ENCODE measurements around the gene HAGHL.
"Not testable (repeated sequence)": the region's sequence is repeated elsewhere in the genome, so short reads cannot be mapped to it uniquely, and the experiment has no call there.

The HAGHL gene

DNA sequence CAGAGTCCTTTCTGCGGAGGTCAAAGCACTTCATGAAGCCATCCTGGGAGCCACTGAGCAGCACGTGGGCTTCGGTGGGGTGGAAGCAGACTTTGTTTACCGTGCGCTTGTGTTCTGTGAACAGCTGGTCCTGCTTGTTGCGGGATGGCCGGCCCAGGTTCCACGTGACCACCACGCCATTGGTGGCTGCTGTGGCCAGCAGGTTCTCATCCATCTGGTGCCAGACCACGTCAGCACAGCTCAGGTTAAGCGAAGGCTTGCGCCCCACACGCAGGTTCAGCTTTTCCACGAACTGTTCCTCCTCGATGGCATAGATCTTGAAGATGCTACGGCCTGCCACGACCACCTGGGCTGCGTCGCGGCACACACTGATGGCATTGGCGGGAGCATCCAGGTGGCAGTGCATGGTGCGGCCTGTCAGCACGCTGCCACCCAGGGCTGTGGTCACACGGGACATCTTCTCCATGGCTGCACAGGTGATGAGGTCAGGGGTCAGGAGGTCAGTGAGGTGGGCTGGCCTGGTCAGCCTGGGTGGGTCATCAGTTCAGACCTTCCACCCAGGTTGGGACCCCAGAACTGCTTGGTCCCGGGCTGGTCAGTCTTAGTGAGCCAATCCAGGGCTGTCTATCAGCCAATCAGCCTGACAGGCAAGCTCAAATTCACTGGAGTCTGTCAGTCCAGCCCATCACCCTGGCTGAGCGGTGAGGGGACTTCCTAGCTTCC, 37.6 kb upstream of the HAGHL start:
- DNase-seq (ENCODE audit: low read depth, low spot score): no peak

DNA sequence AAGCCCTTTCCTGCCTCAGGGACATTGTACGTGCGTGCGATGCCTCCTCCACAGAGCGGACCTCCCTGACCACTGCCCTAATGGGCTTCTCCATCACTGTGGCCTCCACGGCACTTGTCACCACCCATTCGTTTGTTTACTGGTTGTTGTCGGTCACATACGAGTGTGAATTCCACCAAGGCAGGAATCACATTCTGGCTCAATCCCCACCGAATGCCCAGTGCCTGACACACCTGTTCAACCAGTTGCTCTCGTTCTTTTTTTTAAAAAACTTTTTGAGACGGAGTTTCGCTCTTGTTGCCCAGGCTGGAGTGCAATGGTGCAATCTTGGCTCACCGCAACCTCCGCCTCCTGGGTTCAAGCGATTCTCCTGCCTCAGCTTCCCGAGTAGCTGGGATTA, 35.7 kb upstream of the HAGHL start:
- not testable (repeated sequence) for DNase-seq (ENCODE audit: low read depth, low spot score)

GRCh38 chr16:692356-693108, 34.4 kb upstream of the HAGHL start:
- no peak for DNase-seq (ENCODE audit: low read depth, low spot score)

DNA sequence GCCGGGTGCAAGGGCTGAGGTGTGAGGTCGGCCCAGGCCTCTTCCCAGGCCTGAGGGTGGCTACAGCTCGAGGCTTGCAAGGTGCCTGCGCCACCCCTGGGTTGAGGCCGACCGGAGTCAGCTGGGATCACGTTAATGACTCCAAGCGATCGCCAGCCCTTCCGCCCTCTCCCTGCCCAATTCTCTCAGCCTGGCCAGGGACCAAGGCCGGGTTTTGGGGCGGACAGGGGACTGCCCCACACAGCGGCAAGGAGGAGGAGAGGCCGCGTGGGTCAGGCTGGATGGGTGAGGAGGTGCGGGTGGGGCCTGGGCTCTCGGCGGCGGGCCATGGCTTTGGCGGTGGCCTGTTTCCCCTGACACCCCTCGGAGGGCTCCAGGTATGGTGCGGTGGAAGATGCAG, 33.5 kb upstream of the HAGHL start:
- no peak for DNase-seq (ENCODE audit: low read depth, low spot score)

GRCh38 chr16:693766-694165, 33.1 kb upstream of the HAGHL start:
- no peak for DNase-seq (ENCODE audit: low read depth, low spot score)

GRCh38 chr16:694187-694862, 32.6 kb upstream of the HAGHL start:
- DNase-seq (ENCODE audit: low read depth, low spot score): no peak

DNA sequence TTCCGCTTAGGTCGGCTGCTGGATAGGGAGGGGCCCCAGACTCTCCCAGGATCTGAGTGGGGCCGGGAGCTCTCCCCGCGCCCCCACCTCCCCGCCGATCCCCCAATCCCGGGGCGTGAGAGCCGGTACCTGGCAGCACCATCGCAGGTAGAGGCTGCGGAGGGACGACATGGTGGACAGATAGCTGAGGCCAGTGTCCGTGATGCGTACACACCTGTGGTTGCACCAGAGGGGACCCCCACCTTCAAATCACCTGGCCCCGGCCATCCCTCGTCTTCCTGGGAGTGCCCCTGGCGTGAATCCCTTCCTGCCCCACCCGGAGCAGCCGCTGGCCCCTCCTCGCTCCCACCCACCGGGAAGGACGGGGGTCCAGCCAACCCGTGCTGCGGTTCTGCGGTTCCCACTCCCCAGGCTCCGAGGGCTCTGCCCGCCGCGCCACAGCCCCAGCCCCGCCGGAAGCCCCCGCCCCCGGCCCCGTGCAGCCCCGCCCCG, 32.0 kb upstream of the HAGHL start:
- DNase-seq (ENCODE audit: low read depth, low spot score): no peak

- DNase-seq (ENCODE audit: low read depth, low spot score): no peak
Measured at GRCh38 chr16:695355-696089, 31.4 kb upstream of the HAGHL start.

DNA sequence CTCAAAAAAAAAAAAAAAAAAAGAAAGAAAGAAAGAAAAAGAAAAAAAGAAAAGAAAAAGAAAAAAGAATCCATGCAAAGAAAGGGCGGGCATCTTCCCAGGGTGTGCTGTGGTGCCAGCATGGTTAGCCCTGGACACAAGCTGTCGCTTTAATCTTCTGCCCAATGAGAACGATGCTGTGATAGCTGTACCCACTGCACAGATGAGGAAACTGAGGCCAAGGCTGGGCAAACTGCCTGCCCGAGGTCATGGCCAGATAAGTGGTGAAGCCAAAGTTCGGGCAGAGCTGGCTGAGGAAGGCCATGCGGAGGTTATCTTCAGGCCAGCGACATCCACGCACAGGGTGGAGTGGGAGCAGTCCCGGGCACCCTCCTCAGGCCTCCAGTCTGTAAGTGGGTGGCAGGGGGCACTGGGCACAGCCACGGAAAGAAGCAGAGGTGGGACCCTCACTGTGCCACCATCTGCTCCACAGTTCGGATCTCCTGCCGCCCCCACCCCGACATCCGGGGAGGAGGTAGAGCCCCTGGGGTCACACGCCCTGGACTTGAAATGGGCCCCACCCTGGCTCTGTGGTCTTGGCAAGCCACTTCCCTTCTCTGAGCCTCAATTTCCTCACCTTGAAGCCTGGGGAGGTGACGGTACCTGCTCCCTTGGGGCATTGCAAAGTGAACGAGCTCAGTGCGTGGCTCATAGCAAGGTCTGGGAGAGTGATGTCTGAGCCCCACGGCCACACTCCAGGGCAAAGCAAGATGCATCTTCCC, 27.8 kb upstream of the HAGHL start:
- DNase-seq (ENCODE audit: low read depth, low spot score): no peak

GRCh38 chr16:700684-701584, 26.0 kb upstream of the HAGHL start:
- DNase-seq (ENCODE audit: low read depth, low spot score): no peak

DNA sequence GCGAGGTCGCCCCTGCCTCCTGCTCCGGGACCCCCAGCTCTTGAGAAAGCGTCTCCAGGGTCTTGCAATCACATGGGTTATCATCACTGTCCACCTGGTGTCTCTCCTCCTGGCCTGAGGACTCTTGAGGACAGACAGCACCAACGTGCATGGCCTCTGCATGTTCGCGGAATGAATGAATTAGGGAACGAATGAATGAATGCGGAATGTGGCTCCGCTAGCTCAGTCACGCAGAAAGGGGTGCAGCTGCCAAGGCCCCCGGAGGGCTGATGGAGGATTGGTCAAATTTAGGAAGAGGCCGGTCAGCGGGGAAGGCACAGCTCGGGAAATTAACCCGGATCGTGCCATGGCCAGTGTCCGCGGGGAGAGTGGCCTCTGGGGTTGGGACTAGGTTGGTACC, 24.6 kb upstream of the HAGHL start:
- DNase-seq (ENCODE audit: low read depth, low spot score): no peak

DNA sequence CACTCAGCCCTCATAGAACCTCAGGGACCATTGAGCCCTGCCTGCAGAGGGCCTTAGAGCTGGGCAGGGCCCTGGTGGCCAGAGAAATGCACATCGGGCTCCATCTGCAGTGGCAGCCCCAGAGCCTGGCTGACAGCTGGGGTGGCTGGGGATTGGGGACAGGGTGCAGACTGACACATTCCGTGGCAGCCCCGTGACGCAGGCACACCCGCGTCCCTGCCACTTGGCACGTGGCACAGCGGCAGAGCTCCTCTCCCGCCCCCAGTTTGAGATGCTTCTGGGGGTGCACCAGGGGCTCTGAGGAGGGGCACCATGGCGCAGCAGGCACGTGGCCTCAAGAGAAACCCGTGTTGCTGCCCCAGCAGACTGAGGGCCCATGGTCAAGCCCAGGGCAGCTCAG, 23.5 kb upstream of the HAGHL start:
- DNase-seq (ENCODE audit: low read depth, low spot score): no peak

GRCh38 chr16:704047-704446, 22.9 kb upstream of the HAGHL start:
- DNase-seq (ENCODE audit: low read depth, low spot score): no peak

GRCh38 chr16:704552-705380, 22.1 kb upstream of the HAGHL start:
- no peak for DNase-seq (ENCODE audit: low read depth, low spot score)

DNA sequence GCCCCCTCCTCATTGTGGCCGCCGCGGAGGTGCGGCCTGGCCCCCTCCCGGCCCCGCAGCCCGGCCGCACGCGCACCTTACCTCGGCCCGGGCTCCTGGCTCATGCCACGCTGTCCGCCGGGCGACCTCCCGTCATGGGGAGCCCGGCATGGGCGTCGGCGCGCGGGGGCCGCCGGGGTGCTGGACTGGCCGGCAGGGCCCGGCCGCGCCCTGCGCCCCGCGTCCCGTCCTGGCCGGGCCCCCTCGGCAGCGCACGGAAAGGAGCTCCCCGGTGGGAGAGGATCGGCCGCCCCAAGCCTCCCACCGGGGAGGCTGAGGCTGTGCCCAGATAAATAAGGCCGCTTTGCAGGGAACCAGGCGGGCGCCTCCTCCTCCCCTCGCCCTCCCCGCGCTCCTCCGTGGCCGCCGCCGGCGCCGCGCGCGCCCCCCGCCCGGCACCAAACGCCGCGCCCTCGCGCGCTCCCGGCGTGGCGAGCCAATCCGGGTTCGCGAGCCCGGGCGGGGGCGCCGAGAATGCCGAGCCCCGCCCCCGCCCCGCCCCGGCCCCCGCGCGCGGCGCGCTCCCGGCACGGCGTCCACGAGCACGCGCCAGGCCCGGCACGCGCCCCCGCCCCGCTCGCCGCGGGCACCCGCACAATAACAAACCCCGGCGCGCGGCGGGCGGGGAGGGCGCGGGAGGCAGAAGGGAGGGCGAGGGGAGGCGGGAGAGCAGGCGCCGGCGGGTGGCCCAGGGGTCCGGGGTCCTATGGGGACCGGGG, 21.3 kb upstream of the HAGHL start, which contains the start of gene FBXL16:
Gene FBXL16, minus strand, starts transcription at position 371 of the 758 bp plus-strand sequence. CDS start 8,396 bp downstream, outside the sequence.
- no peak for DNase-seq (ENCODE audit: low read depth, low spot score)

- no peak for DNase-seq (ENCODE audit: low read depth, low spot score)
Measured at GRCh38 chr16:706189-707061, 20.5 kb upstream of the HAGHL start.

- no peak for DNase-seq (ENCODE audit: low read depth, low spot score)
Measured at GRCh38 chr16:707062-707538, 19.8 kb upstream of the HAGHL start.

Data from iPS DF 19.7 (cell line).